ENCODE results near the gene PHACTR4.
"Not testable (repeated sequence)": the region's sequence is repeated elsewhere in the genome, so short reads cannot be mapped to it uniquely, and the experiment has no call there.

Gene PHACTR4

DNA sequence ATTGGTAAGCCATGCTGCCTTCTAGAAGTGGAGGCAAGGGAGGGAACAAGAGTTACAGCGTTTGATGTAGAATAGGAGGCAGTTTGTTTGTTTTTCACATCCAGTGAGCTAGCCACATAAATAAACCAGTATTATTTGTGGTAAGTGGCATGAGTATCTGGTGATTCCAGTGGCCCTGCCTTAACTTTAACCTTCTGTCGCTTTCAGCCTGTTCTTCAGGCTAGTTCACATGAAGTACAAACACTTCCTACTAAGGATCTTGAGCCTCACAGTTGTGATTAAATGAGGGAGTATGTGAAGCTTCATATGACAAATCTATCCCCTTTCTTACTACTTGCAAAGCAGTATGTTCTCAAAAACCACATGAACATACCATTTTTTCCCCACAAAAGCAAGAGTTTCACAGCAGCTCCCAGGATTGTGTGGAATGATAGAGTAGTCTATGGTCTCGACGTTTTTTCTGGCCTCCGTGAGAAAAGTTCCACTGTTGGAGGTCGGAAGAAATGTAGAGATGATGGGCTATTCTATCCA is 59.5 kb downstream of the PHACTR4 start:
- DNase-seq (ENCODE audit: low read depth in 2 of 2) = no peak

- no peak for DNase-seq (ENCODE audit: low read depth in 2 of 2)
Measured at GRCh38 chr1:28436211-28436769, 66.8 kb downstream of the PHACTR4 start.

- DNase-seq (ENCODE audit: low read depth in 2 of 2) = no peak
Measured at GRCh38 chr1:28437264-28437923, 67.9 kb downstream of the PHACTR4 start.

DNA sequence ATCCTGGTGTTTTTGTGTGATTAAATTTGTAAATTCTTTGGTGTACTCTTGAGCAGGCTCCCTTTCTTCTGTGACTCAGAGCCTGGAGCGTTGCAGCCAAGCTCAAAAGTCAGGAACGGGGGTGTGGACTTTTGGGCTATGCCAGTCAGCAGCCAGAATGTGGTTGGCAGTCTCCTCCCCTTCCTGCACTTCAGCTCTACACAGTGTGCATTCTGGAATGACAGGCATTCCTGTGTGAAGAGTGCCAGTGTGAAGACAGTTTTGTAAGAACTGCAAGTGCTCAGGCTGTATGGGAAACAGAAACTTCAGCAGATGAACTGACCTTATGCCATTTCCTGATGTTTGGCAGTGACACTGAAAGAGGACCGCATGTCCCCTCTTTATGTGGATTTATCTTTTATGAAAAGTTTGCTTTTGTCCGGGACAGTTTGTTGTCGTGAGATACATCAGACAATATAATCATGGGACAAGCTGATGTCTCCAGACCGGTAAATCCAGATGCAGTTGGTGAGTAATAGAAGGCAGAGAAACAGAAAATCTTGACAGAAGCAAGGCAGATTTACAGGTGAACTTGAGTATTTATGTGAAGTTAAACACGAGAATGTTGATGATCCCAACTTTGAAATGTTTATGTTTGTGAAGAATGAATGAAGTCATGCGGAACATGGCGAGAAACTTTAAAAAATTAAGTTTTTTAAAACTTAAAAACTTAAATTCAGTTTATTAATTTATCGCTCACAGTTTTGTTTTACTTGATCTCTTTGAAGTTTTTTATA is 68.6 kb downstream of the PHACTR4 start:
- no peak for DNase-seq (ENCODE audit: low read depth in 2 of 2)

DNA sequence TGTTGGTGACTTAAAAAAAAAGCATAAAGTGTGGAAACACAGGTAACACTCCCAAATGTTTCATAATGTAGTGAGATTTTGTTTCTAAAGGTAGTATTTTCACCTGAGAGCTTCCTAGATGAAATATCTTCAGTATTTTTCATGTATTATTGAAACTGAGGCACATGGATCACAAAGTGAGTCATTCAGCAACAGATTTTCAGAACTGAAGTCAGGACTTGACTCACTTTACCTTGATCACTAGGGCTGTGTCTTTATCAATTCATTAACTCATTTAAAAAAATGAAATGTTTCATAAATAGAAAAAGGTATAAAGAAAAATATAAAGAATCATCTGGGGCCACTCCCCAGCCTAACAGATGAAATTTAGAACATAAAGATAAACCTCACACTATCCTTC is 69.8 kb downstream of the PHACTR4 start:
- no peak for DNase-seq (ENCODE audit: low read depth in 2 of 2)

GRCh38 chr1:28441674-28442073 is 72.1 kb downstream of the PHACTR4 start:
- DNase-seq (ENCODE audit: low read depth in 2 of 2) = no peak

DNA sequence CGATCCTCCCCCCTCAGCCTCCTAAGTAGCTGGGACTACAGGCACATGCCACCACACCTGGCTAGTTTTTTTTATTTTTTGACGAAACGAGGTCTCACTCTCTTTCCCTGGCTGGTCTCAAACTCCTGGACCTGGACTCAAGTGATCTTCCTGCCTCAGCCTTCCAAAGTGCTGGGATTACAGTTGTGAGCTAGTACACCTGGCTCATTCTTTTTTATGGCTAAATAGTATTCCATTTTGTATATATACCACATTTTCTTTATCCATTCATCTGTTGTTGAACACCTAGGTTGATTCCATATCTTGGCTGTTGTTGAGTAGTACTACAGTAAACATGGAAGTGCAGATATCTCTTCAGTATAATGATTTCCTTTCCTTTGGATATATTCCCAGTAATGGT is 74.0 kb downstream of the PHACTR4 start:
- no peak for DNase-seq (ENCODE audit: low read depth in 2 of 2)

DNA sequence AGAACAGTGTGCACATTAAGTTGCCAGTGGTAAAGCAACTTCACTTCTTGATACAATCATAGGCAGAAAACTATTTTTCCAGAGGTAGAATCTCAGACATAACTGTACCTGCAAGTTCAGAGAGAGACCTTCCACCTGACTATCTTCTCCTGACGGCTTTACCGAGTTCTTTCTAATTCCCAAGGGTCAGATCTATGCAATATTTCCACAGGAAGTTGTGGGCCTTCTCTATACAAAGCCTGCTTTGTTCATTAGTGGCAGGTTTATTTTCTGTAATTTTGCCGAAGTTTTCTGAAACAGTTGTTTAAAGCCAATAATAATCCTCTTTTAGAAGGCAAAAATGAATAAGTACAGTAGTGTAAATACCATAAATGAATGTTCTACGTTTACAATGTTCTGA is 78.1 kb downstream of the PHACTR4 start:
- no peak for DNase-seq (ENCODE audit: low read depth in 2 of 2)

GRCh38 chr1:28448094-28448611 is 78.6 kb downstream of the PHACTR4 start:
- not testable (repeated sequence) for DNase-seq (ENCODE audit: low read depth in 2 of 2)

- DNase-seq (ENCODE audit: low read depth in 2 of 2) = no peak
Measured at GRCh38 chr1:28449904-28450303, 80.4 kb downstream of the PHACTR4 start.

DNA sequence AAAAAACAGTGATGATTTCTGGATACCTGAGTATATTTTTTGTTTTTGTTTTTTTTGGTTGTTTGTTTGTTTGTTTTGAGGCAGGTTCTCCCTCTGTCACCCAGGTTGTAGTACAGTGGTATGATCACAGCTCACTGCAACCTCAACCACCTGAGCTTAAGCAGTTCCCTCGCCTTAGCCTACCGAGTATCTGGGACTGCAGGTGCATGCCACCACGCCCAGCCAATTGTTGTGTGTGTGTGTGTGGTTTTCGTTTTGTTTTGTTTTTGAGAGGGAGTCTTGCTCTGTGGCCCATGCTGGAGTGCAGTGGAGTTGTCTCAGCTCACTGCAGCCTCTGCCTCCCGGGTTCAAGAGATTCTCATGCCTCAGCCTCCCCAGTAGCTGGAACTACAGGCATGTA is 81.0 kb downstream of the PHACTR4 start:
- no peak for DNase-seq (ENCODE audit: low read depth in 2 of 2)

GRCh38 chr1:28451011-28451410 is 81.5 kb downstream of the PHACTR4 start:
- DNase-seq (ENCODE audit: low read depth in 2 of 2) = no peak

- no peak for DNase-seq (ENCODE audit: low read depth in 2 of 2)
Measured at GRCh38 chr1:28456078-28456477, 86.5 kb downstream of the PHACTR4 start.

DNA sequence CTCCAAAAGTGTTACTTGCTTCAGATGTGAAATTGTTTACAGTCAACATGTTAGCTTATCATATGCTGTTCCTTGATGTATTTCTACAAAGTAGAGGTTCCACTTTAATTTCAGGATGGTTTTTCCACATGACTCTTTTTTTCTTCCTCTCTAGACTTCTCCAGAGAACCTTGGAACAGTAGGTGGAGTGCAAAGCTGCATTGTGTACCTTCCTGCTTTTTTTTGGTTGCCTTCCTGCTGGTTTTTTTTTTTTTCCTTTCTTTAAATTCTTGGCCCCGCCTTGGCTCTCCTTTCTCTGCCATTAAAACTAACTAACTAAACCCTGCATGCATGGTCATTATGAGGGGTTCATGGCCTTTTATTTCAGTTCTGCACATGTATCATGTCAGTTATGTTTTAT is 88.1 kb downstream of the PHACTR4 start:
- no peak for DNase-seq (ENCODE audit: low read depth in 2 of 2)

- DNase-seq (ENCODE audit: low read depth in 2 of 2) = no peak
Measured at GRCh38 chr1:28458237-28459228, 89.0 kb downstream of the PHACTR4 start.

- no peak for DNase-seq (ENCODE audit: low read depth in 2 of 2)
Measured at GRCh38 chr1:28466226-28466778, 96.8 kb downstream of the PHACTR4 start.

DNA sequence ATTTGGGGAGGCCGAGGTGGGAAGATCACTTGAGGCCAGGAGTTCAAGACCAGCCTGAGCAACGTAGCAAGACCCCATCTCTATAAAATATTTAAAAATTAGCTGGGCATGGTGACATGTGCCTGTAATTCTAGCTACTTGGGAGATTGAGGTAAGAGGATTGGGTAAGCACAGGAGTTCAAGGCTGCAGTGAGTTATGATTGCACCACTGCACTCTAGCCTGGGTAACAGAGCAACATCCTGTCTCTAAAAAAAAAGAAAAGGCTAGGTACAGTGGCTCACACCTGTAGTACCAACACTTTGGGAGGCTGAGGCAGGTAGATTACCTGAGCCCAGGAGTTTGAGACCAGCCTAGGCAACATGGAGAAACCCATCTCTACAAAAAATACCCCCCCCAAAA is 100.6 kb downstream of the PHACTR4 start:
- DNase-seq (ENCODE audit: low read depth in 2 of 2) = no peak

DNA sequence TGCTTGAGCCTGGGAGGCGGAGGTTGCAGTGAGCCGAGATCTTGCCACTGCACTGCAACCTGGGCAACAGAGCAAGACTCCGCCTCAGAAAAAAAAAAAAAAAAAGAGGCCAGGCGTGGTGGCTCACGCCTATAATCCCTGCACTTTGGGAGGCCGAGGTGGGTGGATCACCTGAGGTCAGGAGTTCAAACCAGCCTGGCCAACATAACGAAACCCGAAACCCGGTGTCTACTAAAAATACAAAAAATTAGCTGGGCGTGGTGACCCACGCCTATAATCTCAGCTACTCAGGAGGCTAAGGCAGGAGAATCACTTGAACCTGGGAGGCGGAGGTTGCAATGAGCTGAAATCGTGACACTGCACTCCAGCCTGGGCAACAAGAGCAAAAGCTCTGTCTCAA is 110.0 kb downstream of the PHACTR4 start:
- DNase-seq (ENCODE audit: low read depth in 2 of 2) = not testable (repeated sequence)

- DNase-seq (ENCODE audit: low read depth in 2 of 2) = no peak
Measured at GRCh38 chr1:28480308-28480707, 110.8 kb downstream of the PHACTR4 start.

- no peak for DNase-seq (ENCODE audit: low read depth in 2 of 2)
Measured at GRCh38 chr1:28482138-28482537, 112.6 kb downstream of the PHACTR4 start.

- no peak for DNase-seq (ENCODE audit: low read depth in 2 of 2)
Measured at GRCh38 chr1:28482702-28483101, 113.2 kb downstream of the PHACTR4 start.

Measured in stimulated activated CD4-positive, alpha-beta T cell treated with anti-CD3 and anti-CD28 coated beads, Interleukin-1b, Interleukin-23, amount 100 ng/mL, for 1 hour (primary cell).